Myocyte (in vitro differentiated cells): ENCODE results near the gene SOBP. TPM values are rescaled to one million over a fixed set of nuclear protein-coding genes. Genes with fewer than 3 reads are reported as not detected.
"Not testable (repeated sequence)": the region's sequence is repeated elsewhere in the genome, so short reads cannot be mapped to it uniquely, and the experiment has no call there.

Source experiments
- DNase-seq: peaks from one replicate; pipeline ENCODE4 v3.0.0-alpha.2; 2012; ENCODE audit warnings: low read depth
- polyA plus RNA-seq: library from polyadenylated mRNA; unstranded; fragments of >200 nt; gene quantifications from one replicate; pipeline ENCODE4 v1.2.1, GENCODE V29; 2012; ENCODE audit warnings: missing spikeins
- total RNA-seq: library from RNA; depleted of rRNA; stranded (reverse); fragments of >200 nt; gene quantifications from 2 replicates; pipeline ENCODE4 v1.2.3, GENCODE V29; 2014

SOBP gene
- 0.21 and 0.42 TPM in 2 replicates for total RNA-seq
- polyA plus RNA-seq = 2.3 TPM

DNA sequence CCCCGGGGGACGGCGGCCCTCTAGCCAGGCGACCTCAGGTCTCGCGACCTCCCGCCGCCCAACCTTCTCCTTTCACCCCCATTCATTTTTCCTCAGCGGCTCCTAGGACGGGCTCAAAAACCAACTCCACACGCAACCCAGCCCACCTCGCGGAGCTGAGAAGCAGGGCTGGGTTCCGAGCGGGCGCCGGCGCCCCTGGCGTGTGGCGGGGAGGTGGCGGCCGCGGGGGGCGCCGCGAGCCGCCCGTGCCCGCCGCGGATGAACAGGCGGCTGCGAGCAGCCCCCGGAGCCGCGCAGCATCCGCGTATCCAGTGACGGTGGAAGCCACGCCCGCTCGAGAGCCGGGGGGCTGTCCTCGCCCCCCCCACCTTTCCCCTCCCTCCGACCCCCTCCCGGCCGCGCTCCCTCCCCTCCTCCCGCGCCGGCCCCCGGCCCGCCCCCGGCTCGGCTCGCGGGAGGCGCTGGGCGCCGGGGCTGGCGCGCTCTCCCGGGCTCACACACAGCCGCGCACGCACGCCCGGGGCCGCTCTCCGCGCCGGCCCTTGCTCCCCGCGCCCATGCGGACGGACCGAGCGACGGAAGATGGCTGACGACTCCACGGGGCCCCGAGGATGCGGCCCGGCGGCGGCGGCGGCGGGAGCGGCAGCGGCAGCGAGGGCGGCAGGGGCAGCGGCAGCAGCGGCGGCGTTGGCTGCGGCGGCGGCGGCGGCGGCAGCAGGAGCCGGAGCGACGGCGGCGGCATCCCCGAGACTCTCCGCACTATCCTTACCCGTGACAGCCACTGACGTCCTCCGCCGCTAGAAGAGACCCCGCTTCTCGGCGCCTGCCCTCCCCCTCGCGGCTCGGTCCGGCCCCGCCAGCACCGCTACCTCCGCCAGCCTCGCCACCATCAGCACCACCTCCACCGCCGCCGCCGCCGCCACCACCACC, at the start of gene SOBP:
TSS of gene SOBP (plus strand) at position 482 of the 930 bp plus-strand sequence. CDS start 500 bp downstream, outside the sequence.
- DNase-seq = peak; percentile 30

DNA sequence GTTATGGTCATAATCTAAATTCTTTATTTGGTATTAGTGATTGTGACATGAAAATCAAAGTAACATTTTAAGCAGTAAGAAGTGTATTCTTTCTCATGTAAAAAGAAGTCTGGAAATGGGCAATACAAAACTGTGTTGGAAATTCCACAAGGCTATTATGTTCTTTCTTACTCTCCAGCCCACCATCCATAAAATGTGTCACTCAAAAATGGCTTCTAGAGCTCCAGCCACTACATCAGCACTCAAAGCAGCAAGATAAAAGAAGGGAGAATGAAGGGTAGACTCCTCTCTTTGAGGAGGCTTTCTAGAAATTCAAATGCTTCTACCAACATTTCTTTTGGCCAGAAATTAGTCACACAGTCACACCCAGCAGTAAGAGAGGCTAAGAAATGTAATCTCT, 49.0 kb upstream of the SOBP start:
- no peak for DNase-seq

DNA sequence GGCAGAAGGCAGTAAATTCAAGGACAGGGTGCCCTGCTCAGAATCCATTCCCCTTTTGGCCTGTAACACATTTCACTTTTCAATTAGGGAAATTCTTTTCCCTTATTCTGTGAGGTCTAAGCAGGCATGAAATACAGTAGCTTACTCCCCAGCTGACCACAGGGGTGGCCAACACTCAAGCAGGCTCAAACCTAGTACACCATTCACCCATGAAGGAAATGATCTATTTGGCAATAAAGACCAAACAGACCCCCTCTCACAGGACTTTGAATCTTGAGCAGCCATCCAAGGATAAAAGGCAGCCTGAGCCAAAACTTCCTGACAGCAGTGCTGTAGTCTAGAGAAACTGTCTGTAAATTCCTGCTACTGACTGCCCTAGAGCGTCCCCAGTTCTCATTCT, 48.2 kb upstream of the SOBP start:
- no peak for DNase-seq

DNA sequence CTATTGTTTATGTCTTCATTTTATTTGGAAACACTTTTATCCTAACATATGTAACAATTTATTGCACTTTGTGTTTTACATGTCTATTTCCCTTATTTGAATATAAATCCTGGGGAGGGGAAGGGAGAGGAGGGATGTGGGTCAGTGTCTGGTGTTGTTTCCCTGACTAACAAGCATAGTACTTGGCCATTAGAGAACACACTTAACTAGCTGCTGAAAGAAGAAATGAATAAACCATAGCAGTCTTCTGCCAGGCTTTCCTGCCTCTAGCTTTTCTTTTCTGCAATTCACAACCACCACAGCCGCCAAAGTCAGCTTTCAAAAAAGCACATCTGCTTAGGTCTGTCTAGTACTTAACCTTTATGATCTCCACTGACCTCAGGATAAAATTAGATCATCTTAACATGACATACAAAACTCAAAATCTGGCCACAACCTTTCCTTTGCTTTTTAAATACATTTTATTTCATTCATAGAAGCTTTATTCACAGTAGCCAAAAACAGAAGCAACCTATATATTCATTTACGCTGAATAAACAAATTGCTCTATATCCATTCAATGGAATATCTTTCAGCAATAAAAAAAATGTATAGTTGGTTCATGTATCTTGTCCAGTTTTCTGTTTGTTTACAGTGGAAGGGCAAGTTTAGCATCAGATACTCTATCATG, 46.8 kb upstream of the SOBP start:
- peak; percentile 68 for DNase-seq

- no peak for DNase-seq
Observed at GRCh38 chr6:107443608-107444267, 46.2 kb upstream of the SOBP start.

DNA sequence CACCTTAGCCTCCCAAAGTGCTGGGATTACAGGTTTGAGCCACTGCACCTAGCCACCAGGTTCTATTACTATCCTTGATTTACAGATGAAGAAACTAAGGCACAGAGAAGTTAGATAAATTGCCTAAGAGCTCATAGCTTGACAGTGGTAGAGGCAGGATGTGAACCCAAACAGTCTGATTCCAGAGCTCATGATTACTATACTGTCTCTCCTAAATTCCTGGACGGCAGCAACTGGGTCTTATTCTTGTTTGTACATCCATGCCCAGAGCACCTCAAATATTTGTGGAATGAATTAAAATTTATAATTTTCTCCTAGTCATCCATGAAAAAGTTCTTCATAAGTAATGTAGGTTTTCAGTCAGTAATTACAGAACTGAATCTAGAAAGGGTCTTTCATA, 45.6 kb upstream of the SOBP start:
- no peak for DNase-seq

DNA sequence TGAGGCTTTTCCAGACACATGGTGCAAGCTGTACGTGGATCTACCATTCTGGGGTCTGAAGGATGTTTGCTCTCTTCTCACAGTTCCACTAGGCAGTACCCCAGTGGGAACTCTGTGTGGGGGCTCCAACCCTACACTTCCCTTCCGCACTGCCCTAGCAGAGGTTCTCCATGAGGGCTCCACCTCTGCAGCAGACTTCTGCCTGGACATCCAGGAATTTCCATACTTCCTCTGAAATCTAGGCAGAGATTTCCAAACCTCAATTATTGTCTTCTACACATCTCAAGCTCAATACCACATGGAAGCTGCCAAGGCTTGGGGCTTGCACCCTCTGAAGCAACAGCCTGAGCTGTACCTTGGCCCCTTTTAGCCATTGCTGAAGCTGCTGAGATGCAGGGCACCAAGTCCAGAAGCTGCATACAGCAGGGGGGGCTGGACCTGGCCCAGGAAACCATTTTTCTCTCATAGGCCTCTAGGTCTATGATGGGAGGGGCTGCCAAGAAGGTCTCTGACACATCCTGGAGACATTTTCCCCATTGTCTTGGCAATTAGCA, 42.2 kb upstream of the SOBP start:
- DNase-seq = no peak

DNA sequence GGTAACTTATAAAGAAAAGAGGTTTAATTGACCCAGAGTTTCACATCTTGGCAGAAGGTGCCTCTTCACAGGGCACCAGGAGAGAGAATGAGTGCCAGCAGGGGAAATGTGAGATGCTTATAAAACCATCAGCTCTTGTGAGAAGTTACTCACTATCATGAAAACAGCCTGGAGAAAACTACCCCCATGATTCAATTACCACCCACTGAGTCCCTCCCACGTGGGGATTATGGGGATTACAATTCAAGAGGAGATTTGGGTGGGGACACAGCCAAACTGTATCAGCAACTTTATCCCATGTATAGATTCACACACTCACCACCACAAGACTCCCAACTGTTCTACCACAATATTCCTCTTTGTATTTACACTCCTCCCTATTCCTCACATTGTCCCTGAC, 41.1 kb upstream of the SOBP start:
- no peak for DNase-seq

GRCh38 chr6:107458672-107459282, 31.1 kb upstream of the SOBP start:
- peak; percentile 16 for DNase-seq

- peak; percentile 99 for DNase-seq
Observed at GRCh38 chr6:107459283-107460082, 30.4 kb upstream of the SOBP start, which contains the start of gene PDSS2. PDSS2 (minus strand) TSS chr6:107459564; CDS start chr6:107459285, 279 bp downstream.

GRCh38 chr6:107460083-107460631, 29.8 kb upstream of the SOBP start:
- no peak for DNase-seq

DNA sequence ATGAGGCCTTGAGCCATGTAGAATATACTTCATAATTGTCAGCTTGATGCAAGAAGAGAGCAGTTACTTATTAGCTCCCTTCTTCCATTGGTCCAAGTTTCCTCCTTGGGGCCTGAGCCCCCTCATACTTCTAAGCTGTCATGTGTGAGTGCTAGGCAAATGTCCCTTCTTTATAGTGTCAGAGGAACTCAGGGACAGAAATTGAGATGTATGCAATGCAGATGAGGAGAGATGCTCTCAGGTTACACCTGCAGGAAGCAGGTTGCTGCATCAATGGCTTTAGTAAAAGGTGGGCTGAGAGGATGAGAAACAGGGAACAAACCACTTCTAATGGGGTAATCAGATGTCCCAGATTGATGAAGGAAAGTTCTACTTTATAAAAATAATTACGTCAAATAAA, 23.9 kb upstream of the SOBP start:
- DNase-seq = no peak

DNA sequence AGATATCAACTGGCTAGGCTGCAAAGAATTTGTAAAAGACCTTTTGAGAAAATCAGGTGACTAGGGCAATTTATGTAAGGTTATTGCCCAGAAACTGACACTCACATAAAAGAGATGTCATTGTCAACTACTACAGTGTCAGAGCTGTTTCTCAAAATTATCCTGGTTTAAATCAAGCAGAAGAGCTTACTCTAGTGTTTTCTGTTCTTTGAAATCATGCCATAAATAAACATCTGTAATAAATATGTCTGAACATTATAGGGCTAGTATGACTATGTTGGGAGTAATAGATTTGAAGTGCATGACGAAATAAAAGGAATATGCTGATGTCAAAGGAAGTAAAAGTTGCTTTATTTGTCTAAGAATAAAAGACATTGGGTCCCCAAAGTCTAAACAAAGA, 19.6 kb upstream of the SOBP start:
- DNase-seq = no peak

DNA sequence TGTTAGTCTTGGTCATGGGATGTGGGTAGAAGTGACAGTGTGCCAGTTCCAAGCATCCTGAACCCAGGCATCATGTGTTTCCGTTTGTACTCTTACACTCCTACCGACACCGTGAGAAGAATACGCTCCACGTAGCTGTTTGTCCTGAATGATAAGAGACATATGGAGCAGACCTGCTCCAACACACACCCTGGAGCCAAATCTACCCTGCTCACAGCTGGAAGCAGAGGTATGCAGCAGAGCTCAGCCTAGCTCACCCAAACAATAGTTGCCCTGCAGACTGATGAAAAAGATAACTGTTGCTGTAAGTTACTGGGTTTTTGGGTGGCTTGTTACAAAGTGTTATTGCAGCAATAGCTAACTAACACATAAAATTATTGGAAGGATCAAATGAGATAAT, 16.3 kb upstream of the SOBP start:
- no peak for DNase-seq

DNA sequence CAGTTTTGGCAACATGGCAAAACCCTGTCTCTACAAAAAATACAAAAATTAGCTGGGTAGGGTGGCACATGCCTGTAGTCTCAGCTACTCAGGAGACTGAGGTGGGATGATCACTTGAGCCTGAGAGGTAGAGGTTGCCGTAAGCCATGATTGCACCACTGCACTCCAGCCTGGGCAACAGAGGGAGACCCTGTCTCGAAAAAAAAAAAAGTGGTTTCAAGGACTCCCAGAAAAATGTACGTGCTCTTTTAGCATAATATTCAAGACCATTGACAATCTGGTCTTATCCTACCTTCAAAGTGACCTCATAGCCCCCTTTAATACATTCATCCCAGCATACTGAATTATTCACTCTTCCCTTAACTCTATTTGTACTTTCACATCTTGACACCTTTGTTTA, 14.6 kb upstream of the SOBP start:
- not testable (repeated sequence) for DNase-seq

DNA sequence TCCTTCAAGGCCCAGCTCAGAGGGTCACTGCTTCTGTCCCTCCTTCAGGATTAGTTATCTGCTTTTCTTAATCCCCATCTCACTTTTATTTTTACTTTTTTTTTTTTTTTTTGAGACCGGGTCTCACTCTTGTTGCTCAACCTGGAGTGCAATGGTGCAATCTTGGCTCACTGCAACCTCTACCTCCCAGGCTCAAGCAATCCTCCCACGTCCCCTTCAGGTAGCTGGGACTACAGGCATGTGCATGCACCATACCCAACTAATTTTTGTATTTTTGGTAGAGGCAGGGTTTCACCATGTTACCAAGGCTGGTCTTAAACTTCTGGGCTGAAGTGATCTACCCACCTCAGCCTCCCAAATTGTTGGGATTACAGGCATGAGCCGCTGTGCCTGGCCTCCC, 14.1 kb upstream of the SOBP start:
- not testable (repeated sequence) for DNase-seq

GRCh38 chr6:107479089-107479690, 10.7 kb upstream of the SOBP start:
- DNase-seq = peak; percentile 3

GRCh38 chr6:107485157-107485556, 4.8 kb upstream of the SOBP start:
- DNase-seq = no peak

DNA sequence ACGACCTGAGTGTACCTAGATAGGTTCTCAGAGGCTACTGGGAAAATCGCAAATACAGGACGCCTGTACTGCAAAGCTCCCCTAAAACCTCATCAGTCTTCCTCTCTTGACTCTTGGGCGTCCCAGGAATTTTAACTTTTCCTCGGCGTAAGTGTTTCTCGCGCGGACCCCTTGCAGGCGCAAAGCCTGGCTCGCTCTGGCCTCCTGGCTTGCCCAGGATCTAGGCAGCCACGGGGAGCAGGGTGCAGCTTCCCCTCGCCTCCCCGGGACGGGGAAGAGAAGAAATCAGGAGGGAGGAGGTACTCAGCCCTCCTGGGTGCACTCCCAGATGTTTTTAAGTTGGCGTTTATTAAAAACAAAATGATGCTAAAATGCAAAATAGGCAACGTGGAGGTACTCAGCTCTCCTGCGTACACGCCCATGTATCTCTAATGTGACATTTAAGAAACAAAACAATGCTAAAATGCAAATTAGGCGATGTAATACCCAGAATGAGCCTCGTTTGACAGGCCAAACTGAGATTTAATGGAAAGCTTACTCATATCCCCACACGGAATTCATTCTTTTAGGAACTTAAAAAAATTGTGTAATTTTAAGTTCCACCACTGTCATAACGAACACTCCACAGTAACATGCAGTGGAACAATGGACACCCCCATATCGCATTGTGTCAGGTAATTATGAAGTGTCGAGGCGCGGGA, 1.6 kb upstream of the SOBP start:
- no peak for DNase-seq
